NCI-H2227 (cell line): ENCODE data around the gene SLC66A3.

ENCODE experiments used
- DNase-seq: peaks from one replicate; lab custom pipeline; 2025; ENCODE audit not compliant: unreplicated experiment; lab: John Stamatoyannopoulos, UW

The SLC66A3 gene

DNA sequence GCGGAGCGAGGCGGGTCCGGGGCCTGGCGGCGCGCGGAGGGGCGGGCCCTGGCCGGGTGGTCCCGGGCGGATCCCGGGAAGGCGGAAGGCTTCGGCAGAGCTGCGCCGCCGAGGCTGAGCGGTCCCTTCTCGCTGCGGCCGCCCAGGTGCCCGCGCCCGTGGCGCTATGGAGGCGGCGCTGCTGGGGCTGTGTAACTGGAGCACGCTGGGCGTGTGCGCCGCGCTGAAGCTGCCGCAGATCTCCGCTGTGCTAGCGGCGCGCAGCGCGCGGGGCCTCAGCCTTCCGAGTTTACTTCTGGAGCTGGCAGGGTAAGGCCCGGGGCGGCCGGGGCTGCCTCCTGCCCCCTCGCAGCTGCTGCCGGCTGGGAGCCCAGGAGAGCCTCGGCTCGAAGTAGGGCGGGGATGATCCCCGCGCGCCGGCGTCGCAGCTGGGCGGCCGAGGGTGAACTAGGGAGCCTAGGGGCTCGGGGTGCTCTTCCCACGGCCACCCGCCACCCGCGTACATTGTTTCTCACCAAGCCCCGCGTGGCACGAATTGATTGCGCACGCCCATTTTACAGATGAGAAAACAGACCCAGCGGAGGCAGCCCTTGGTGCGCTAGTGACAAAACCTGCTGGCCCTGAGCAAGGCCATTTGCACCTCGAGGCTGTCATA lies at the start of gene SLC66A3:
SLC66A3 (plus strand) TSS at position 87 of the 655 bp plus-strand sequence; CDS start at position 167, 80 bp downstream.
- peak; percentile 97 for DNase-seq

DNA sequence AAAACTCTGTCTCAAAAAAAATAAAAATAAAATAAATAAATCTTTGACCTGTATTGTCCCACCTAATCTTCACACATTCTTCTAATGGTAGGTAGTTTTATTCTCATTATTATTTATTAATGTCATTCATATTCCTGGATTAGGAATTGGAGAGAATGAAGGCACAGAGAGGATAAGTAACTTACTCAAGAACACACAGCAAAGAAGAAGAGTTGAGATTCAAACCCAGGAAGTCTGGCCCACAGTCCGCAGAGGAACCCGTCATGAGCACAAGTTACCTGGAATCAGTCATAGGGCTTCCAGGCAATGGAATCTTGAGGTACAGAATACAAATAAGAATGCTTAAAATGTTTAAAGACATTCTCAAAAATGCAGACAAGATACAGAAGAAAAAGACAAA lies 46.3 kb upstream of the SLC66A3 start:
- no peak for DNase-seq

DNA sequence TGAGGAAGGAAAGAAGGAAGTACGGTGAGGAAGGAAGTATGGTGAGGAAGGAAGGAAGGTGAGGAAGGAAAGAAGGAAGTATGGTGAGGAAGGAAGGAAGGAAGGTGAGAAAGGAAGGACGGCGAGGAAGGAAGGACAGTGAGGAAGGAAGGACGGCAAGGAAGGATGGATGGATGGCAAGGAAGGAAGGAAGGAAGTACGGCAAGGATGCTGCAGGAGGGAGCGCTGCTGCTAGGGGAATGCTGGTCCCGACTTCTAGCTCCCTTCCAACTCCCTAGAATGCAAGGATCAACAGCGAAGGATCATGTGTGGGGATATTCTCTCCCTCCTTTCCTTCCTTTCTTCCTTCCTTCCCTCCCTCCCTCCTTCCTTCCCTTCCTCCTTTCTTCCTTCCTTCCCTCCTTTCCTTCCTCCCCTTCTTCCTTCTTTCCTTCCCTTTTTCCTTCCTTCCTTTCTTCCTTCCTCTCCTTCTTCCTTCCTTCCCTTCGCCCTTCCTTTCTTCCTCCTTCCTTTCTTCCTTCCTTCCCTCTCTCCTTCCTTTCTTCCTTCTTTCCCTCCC lies 42.3 kb upstream of the SLC66A3 start:
- DNase-seq, result no peak

DNA sequence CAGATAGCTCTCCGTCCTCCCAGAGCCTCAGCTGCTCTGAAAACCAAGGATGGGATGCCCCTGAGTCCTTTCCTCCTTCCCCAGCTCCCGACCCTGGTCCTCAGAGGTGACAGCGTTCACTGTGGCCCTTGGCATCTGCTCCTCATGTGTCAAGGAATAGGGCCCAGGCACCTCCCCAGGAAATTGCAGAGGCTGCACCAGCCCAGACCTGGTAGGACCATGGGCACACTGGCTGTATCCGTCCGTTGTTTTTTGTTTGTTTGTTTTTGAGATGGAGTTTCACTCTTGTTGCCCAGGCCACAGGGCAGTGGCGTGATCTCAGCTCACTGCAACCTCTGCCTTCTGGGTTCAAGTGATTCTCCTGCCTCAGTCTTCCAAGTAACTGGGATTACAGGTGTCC lies 37.5 kb upstream of the SLC66A3 start:
- no peak for DNase-seq

DNA sequence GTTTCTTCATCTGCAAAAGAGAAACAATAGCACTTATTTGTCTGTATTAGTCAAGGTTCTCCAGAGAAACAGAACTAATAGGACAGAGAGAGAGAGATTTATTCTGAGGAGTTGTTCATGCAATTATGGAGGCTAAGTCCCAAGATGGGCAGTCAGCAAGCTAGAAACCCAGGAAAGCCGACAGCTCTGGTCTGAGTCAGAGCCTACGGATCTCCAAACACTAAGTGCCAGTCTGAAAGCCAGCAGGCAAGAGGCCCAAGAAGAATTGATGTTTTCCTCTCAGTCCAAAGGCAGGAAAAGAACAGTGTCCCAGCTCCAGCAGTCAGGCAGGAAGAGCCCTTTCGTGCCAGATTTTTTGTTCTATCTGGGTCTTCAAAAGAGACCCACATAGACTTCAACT lies 36.5 kb upstream of the SLC66A3 start:
- no peak for DNase-seq

DNA sequence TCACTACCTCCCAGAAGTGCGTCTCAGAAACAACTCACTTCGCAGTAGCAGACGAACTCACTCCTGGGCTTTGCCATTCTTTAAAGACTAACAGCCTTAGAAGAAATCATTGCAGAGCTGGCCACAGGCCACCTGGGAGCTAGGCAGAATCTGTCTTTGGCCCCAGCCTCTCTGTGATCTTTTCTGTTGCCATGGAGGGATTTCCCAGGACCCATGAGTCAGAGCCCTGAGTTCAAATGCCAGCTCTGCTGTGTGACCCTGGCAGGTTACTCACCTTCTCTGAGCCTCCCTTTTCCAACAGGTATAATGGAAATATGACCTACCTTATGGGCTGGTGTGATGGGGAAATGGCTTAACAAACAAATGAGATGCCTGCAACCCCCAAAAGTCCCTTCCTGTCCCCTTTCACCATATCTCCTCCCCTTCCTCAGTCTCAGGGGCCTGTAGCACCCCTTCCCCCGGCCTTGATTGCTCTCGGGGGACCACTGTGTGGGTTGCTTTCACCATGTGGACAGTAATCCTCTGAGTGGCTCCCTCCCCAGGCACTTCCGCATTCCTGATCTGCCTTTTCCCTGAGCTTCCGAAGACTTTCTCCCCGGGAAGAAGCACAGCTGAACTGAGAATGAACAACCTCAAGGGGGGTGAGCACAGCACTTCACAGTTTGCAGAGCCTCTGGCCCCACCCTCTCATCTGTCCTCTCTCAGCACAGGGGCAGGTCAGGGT lies 34.0 kb upstream of the SLC66A3 start:
- no peak for DNase-seq

DNA sequence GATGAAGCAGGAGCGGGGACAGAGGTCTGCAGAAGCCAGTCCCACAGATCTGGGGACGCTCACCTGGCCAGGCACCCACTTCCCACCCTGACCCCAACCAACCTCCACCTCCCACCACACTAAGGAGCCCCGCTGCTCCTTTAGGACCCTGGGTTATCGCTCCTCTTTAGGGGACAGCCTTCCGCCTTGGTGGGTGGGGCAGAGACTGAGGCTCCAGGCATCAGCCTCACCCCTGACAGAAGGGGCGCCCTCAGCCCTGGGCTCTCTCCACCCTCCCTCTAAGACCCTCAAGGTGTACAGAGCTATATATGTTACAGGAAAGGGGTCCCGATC lies 33.5 kb upstream of the SLC66A3 start:
- no peak for DNase-seq

DNA sequence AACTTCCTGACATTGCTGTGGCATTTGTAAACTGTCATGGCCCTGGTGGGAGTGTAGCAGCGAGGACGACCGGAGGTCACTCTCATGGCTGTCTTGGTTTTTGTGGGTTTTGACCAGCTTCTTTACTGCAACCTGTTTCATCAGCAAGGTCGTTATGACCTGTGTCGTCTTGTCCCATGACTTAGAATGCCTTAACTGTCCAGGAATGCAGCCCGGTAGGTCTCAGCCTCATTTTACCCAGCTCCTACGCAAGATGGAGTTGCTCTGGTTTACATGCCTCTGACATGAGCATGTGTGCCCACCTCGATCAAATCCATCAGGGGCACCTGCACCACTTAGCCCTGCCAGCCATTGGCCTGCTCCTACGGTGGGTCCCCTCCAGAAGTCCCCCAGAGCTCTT lies 32.9 kb upstream of the SLC66A3 start:
- DNase-seq, result no peak

DNA sequence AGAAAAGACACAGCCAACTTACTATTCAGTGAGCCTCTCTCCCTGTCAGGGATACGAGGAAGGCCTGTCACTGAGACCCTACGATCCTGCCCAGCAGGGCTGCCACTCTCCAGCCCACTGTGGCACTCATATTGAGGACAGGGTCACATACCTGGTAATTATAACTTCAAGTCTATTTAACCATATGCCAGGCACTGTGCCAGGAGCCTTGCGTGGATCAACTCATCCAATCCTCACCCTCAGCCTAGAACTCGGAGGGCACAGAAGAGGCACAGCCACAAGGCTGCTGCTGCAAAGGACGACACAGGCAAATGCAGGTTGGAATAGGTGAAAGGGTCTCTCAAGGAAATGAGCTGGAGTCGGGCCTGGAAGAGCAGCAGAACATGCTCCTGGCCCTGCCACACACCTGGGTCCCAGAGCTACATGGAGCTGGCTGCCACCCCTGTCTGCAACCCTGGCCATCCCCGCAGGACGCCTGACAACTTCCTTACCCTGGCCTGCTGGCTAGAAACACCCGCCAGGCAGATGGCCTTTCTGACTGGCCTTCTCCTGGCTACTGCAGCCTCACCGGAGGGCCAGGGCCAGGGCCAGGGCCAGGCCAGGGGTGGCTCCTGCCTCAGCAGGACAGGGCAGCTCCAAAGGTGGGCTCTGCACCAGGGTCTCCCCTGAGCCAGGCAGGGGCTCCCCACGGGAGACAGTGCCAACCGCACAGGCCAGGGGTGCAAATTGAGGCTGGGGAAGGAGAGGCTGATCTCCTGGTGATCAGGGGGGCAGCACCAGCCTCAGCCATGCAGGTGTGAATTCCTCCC lies 32.1 kb upstream of the SLC66A3 start:
- DNase-seq, result peak; percentile 30

DNA sequence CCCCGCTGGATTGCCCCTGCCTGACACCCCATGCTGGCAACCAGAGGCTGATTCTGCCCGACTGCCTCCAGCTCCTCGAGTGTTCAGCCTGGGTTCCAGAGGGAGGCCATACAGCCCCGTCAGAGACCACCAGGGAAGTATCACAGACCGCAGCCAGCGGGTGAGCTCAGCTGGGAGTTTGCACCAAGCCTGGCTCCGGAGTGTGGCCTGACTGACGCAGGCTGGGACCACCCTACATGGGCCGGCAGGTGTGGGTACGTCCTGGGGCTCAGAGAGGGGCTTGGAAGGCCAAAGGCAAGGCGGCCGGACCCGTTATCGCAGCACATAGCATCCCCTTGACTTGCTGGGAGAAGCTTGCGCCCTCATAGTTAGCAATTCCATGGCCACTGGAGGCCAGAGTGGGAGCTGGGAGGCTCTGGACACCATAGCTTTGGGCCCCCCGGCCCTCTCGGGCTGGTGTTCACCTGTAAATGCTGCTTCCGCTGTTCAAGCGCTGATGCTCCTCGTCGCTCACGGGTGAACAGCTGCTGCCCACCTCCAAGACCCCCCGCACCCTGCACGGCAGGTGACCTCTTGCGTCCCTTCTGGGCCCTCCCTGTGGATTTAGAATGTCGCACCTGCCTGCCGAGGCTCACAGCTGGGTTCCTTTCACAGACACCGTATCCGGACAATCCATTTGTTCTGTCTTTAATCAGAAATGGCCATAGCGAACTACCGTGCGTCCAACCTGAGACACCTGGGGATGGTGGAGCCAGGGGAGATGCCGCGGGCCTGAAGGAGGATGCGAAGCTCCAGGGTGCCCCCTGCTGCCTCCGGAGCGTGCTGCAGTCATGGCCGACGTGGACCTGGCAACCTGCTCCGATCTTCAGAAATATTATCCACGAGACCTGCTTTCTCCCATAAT lies 31.2 kb upstream of the SLC66A3 start:
- DNase-seq, result peak; percentile 71

DNA sequence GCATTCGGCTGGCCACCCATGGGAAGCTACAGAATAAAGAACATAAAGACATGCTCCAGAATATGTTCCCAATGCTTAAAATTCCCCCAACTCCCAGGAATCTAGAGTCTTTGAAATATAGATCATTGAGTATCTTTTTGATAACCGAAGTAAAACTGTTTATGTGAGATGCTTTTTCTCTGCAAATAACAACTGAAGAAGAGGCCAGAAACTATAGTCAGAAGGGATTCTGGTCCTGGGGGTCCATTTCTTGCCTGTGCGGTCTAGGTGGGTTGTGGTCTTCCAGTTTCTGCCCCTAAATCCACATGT lies 30.6 kb upstream of the SLC66A3 start:
- no peak for DNase-seq

DNA sequence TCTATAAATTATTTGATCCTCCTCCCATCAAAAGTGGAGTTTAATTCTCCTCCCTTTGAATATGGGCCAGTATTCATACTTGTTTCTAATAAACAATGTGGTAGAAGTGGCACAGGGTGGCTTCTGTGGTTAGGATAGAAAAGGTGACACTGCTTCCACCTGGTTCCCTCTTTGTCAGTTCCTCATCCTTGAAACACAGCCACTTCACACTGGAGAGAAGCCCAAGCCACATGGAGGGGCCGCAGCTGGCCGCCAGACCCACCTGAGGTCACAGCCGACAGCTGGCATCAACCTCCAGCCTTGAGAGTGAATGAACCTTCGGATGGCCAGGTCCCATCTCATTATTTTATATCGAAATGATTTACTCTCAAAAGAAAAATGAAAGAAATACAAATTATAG lies 27.5 kb upstream of the SLC66A3 start:
- no peak for DNase-seq

DNA sequence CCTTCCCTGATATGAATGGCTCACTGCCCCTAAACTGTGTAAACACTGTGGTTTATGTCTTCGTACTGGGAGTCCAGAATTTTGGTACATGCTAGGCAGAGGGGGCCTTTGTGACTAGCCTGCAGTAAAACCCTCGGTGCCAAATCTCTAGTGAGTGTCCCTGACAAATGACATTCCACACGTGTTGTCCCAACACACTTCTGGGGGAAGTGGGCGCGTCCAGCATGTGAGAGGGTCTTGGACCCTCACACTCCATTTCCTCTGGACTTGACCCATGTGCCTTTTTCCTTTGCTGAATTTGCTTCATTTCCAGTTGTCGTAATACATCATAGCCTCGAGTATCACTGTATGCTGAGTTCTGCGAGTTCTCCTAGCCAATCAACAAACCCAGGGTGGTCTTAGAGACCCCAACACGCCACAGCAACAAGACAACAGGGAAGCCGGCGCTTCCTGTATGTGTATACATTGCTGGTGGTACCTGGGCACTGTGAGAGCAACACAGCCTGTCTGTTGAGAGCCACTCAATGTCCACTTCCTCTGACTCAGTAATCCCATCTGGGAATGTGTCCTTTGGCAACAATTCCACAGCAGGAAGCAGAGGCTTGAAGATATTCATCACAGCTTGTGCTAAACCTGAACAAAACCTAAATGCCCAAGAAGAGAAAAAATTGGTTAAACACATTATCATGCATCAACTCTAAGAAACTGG lies 26.9 kb upstream of the SLC66A3 start:
- no peak for DNase-seq

DNA sequence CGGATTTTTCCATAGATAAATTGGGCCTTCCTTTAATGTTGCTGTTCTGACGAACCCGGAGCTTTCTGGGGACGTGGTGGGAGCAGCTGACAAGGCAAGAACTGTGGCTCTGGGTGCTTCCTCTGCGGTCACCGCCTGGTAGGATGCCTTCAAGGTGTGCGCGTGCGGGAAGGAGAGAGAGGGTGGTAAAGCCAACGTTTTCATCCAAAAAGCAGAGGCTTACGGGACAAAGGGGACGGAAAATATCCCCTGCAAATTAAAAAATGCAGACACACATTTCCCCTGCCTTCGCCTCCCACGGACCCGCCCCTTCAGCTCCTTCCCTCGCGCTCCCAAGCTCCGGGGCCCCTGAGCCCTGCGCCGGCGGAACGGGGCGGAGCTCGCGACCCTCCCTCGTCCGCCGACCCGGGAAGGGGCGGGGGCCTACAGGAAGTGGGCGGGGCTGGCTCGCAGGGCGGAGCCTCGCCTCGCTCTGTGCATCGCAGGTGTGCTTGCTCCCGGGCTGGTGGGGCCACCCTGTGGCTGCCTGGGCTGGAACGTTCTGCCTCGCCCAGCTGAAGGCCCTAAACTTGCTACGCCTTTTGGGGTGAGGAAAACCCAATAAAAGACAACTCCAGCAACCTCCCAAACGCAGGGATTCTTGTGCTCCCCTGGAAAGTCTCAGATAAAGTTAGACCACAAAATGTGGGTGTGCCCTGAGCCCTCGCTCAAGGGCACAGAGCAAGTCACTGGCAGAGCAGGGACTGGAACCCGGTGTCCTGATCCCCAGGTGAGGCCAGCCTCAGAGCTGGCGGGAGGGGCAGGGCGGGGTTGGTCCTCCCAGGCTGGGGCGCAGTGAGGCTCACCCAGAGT lies 25.4 kb upstream of the SLC66A3 start:
- DNase-seq, result peak; percentile 90

DNA sequence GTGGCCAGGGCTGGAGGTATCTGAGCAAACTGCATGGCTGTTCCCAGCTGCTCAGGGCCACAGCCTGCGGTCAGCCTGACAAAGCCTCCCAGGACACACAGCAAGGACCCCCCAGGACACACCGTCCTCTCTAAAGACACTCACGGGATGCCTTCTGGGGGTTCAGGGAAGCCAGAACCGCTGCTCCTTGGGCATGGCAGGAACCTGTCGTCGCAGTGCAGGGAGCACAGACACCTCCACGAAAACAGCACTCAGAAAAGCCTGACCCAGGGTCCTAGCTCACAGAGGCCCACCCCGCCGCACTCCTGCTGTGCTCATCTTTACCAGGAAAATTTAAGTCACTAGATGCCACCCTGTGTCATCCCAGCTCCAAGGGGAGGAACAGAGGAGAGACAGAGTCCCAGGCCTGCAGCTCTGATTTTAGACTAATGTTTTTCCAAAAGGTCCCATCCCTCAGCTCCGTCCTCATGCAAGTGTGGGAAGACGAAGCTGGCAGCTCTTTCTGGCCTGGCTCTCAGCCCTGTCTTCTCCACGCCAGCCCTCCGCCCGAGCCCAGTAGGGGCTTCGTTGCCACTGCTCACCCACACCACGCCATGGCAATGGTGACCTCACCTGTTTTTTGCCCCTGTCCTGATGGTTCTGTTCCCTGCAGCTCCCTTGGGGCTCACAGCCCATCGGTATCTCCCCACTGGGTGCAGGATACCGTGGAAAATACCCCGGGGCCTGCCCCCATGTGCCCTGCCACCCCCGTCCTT lies 23.9 kb upstream of the SLC66A3 start:
- DNase-seq, result no peak

DNA sequence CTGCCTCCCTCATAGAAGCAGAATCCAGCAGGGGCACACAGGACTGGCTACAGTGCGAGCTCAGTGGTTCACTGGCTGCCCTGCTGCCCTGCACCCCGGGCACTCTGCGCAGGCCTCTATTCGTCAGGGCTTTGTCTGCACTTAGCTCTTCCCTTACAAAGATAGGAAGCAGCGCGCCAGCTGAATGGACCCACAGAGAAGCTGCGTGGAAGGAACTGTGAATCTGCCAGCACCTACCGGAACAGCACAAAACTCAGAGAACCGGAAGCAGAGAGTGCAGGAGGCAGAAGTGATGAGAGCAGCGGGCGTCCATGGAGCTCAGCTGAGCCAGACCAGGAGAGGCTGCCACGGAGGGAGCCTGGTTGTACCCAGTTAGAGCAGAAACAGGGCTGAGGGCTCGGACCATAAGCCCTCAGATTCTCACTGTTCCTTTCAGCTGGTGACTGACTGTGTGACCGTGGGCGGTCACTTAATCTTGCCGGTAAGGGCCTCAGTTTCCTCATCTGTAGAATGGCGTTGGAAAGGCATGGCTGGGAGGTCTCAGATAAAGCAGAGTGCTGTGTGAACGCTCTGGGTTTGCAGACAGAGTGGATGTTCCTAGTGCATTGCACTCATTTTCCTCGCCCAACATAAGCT lies 23.1 kb upstream of the SLC66A3 start:
- DNase-seq, result no peak

DNA sequence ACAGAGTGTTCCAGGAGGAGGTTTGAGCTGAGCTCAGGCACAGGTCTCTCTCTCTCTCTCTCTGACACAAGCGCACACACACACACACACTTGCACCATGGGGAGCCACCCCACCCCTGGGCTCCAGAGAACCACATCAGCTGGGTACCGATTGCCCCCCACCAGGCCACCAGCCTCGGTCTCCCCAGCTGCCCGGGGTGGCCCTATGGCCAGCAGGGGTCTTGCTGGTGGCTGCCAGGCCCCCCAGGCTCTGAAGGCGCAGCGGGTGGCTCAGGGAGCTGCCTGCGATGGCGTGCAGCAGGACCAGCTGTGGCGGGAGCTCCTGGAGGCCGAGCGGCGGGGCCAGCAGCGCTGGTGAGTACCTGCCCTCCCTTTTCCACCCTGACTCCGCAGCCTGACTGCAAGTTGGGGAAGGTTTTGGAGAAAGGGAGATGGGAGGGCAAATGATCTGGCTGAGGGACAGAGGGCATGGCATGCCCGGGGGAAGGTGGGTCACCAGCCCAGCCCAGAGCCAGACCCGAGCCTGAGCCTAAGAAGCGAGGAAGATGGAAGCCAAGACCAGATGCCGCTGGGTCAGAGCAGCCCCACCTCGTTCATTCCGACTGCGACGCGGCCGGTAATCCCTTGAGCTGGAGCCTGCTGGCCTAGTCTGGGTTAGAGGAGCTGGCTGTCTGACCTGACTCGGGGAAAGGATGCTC lies 21.9 kb upstream of the SLC66A3 start:
- peak; percentile 45 for DNase-seq

DNA sequence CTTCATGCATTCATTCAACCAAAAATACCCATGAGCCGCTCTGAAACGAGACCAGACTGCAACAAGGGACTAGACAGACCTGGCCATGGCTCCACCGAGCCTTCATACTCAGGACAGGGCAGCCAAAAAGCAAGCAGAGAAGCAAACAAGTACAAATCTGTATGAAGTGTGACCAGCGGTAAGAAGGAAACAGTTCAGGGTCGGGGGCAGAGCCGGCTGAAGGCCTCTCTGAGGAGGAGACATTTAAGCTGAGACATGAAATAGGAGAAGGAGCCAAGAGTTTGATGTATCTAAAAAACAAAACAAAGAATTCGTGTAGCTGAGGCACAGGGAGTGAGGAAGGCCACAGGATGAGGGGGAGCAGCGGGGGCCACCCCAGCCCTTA lies 21.3 kb upstream of the SLC66A3 start:
- DNase-seq, result no peak
